Keratinocyte (primary cell): ENCODE data around the gene SPTBN1. TPM values are rescaled to one million over a fixed set of nuclear protein-coding genes. Genes with fewer than 3 reads are reported as not detected.

ENCODE experiments used
- DNase-seq: peaks from one replicate; pipeline ENCODE4 v3.0.0-alpha.2; 2011; ENCODE audit warnings: low read depth, missing footprints, low spot score
- FAIRE-seq: peaks from 2 replicates; lab custom pipeline; 2011; peaks lifted over from hg19 to GRCh38; lab: Jason Lieb, UNC
- H2AFZ ChIP-seq: 2 replicates; pipeline ENCODE4 v1.6.0; 2012; ENCODE audit warnings: low read length, control low read depth, inconsistent platforms; ENCODE audit not compliant: control insufficient read depth
- H3K27ac ChIP-seq: 2 replicates; pipeline ENCODE4 v1.5.1; 2011; ENCODE audit warnings: low read length; ENCODE audit not compliant: control insufficient read depth, insufficient read depth
- H3K27me3 ChIP-seq: 3 replicates; pipeline ENCODE4 v1.6.0; 2011; ENCODE audit warnings: low read length; ENCODE audit not compliant: control insufficient read depth, insufficient read depth; ENCODE audit errors: extremely low read depth
- H3K36me3 ChIP-seq, 2 experiments: 2 replicates in 1 of 2; 3 replicates in 1 of 2; pipeline ENCODE4 v1.5.1; 2011; ENCODE audit warnings: low read length in 2 of 2, mild to moderate bottlenecking in 1 of 2; ENCODE audit not compliant: control insufficient read depth in 2 of 2, insufficient read depth in 2 of 2; ENCODE audit errors: extremely low read depth in 1 of 2
- H3K4me1 ChIP-seq: 3 replicates; pipeline ENCODE4 v1.5.1; 2011; ENCODE audit warnings: low read length; ENCODE audit not compliant: control insufficient read depth, insufficient read depth; ENCODE audit errors: extremely low read depth
- H3K4me2 ChIP-seq: 3 replicates; pipeline ENCODE4 v1.6.0; 2011; ENCODE audit warnings: low read depth, low read length; ENCODE audit not compliant: control insufficient read depth, insufficient read depth; ENCODE audit errors: extremely low read depth
- H3K4me3 ChIP-seq, 3 experiments: fragments of 200-600 bp in 1 of 3; sonication (generic) in 1 of 3; 2 replicates in 2 of 3; 3 replicates in 1 of 3; pipeline ENCODE4 v1.5.1; 2011 to 2016; ENCODE audit warnings: low read length in 3 of 3, mild to moderate bottlenecking in 3 of 3, control low read depth in 2 of 3, inconsistent platforms in 1 of 3, low read depth in 1 of 3, mixed read lengths in 1 of 3, mixed run types in 1 of 3, moderate library complexity in 1 of 3; ENCODE audit not compliant: control insufficient read depth in 2 of 3, insufficient read depth in 2 of 3; ENCODE audit errors: extremely low read depth in 1 of 3
- H3K79me2 ChIP-seq: 2 replicates; pipeline ENCODE4 v1.6.0; 2012; ENCODE audit warnings: low read length; ENCODE audit not compliant: control insufficient read depth, insufficient read depth
- H3K9ac ChIP-seq: 3 replicates; pipeline ENCODE4 v1.6.0; 2011; ENCODE audit warnings: low read length; ENCODE audit not compliant: control insufficient read depth, insufficient read depth; ENCODE audit errors: extremely low read depth
- H3K9me1 ChIP-seq: 3 replicates; pipeline ENCODE4 v1.6.0; 2011; ENCODE audit warnings: low read length; ENCODE audit not compliant: control insufficient read depth, insufficient read depth; ENCODE audit errors: extremely low read depth
- H3K9me3 ChIP-seq: 2 replicates; pipeline ENCODE4 v1.5.1; 2012; ENCODE audit warnings: low read depth, low read length; ENCODE audit not compliant: control insufficient read depth
- H4K20me1 ChIP-seq: 3 replicates; pipeline ENCODE4 v1.6.0; 2011; ENCODE audit warnings: low read length; ENCODE audit not compliant: control insufficient read depth, insufficient read depth; ENCODE audit errors: extremely low read depth
- CTCF ChIP-seq, 3 experiments: IDR thresholded peaks in 1 of 3; conservative IDR thresholded peaks in 1 of 3; optimal IDR thresholded peaks in 1 of 3; 2 replicates in 2 of 3; 3 replicates in 1 of 3; pipeline versions ENCODE3 to v1.5.1; 2011; ENCODE audit warnings: low read length in 3 of 3, mild to moderate bottlenecking in 3 of 3, moderate library complexity in 2 of 3, control low read depth in 1 of 3, inconsistent platforms in 1 of 3; ENCODE audit not compliant: insufficient read depth in 2 of 3; ENCODE audit errors: extremely low read depth in 1 of 3
- EZH2 ChIP-seq: IDR thresholded peaks from one replicate; pipeline ENCODE4 v1.6.1; 2012; ENCODE audit warnings: inconsistent platforms, mild to moderate bottlenecking, low read length, moderate library complexity
- dilution Hi-C: fragments of 300-500 bp; cut with MboI; formaldehyde crosslinking; loops from one replicate; pipeline ENCODE4 v1.7.0; 2020; ENCODE audit warnings: low sequenced_read_pairs; ENCODE audit not compliant: extremely low pct_ligation_motif_present
- polyA plus RNA-seq, 5 experiments: library from polyadenylated mRNA; depleted of rRNA in 3 of 5; stranded (reverse) in 3 of 5; stranded (forward) in 1 of 5; unstranded in 1 of 5; fragments of >200 nt; gene quantifications; 1 replicate in 1 of 5; 2 replicates in 3 of 5; 3 replicates in 1 of 5; pipeline versions ENCODE4 v1.2.1 to v1.2.3, GENCODE V29; 2011 to 2012; ENCODE audit warnings: missing spikeins in 2 of 5, low read depth in 1 of 5, low replicate concordance in 1 of 5

SPTBN1 gene
- polyA plus RNA-seq, 1 donor (not counting 4 experiments of a cell fraction or from before 2014, with no cell fraction given), result 40.0 TPM

- TF ChIP-seq CTCF (optimal IDR thresholded peaks at IDR 0.05 in 1 of 3, IDR thresholded peaks at IDR 0.05 in 1 of 3, conservative IDR thresholded peaks at IDR 0.05 in 1 of 3; ENCODE audit: extremely low read depth in 1 of 3, insufficient read depth in 2 of 3, low read length in 3 of 3) (no peak), EZH2 (no peak)
Measured at GRCh38 chr2:54642677-54643430, 186.7 kb downstream of the SPTBN1 start.

GRCh38 chr2:54644236-54644635, 188.1 kb downstream of the SPTBN1 start:
- DNase-seq, result no peak
- no peak overlapping the region for H3K9ac ChIP-seq
- no peak for FAIRE-seq
- H3K79me2 ChIP-seq, result no peaks in the 10 kb centered on the region
- H3K4me1 ChIP-seq, result no peaks in the 10 kb centered on the region
- H4K20me1 ChIP-seq, result no peaks in the 10 kb centered on the region
- H3K27me3 ChIP-seq, result no peaks in the 10 kb centered on the region
- peaks cover 44 to 50% of the 10 kb centered on the region in 2 experiments for H3K36me3 ChIP-seq
- no peaks in the 10 kb centered on the region for H3K9me3 ChIP-seq
- H3K9me1 ChIP-seq, result no peaks in the 10 kb centered on the region
- H3K27ac ChIP-seq, result no peak overlapping the region
- dilution Hi-C loops, result no loop called here
- no peak overlapping the region for H2AFZ ChIP-seq
- H3K4me3 ChIP-seq, result no peak overlapping the region
- H3K4me2 ChIP-seq, result no peak overlapping the region
- no peak for TF ChIP-seq CTCF (optimal IDR thresholded peaks at IDR 0.05 in 1 of 3, IDR thresholded peaks at IDR 0.05 in 1 of 3, conservative IDR thresholded peaks at IDR 0.05 in 1 of 3; ENCODE audit: extremely low read depth in 1 of 3, insufficient read depth in 2 of 3, low read length in 3 of 3)

More at GRCh38 chr2:54642677-54643430, 186.7 kb downstream of the SPTBN1 start:
- Histone ChIP-seq H2AFZ (no peak overlapping the region), H3K9ac (no peak overlapping the region), H3K79me2 (no peaks in the 10 kb centered on the region), H3K36me3 (peaks cover 41 to 52% of the 10 kb centered on the region in 2 experiments), H3K27ac (no peak overlapping the region), H3K9me1 (no peaks in the 10 kb centered on the region), H3K27me3 (no peaks in the 10 kb centered on the region), H4K20me1 (no peaks in the 10 kb centered on the region), H3K4me2 (no peak overlapping the region), H3K4me3 (no peak overlapping the region), H3K9me3 (no peaks in the 10 kb centered on the region), H3K4me1 (no peaks in the 10 kb centered on the region)
- DNase-seq (no peak), FAIRE-seq (no peak)
- dilution Hi-C loops, result no loop called here
